Testis (tissue), 3 donors: ENCODE data around the gene DST. TPM values are rescaled to one million over a fixed set of nuclear protein-coding genes. Genes with fewer than 3 reads are reported as not detected.

Experiments
- DNase-seq: peaks from one replicate; pipeline ENCODE4 v3.0.0-alpha.2; 2019
- H3K27ac ChIP-seq, 2 donors: fragments of 200-600 bp; sonication (generic); one replicate each; pipeline ENCODE4 v1.5.1; 2019
- H3K27me3 ChIP-seq: fragments of 200-600 bp; sonication (generic); one replicate; pipeline ENCODE4 v1.5.1; 2019
- H3K36me3 ChIP-seq: fragments of 200-600 bp; sonication (generic); one replicate; pipeline ENCODE4 v1.5.1; 2017; ENCODE audit warnings: low read depth; ENCODE audit errors: missing control alignments
- H3K4me1 ChIP-seq: fragments of 200-600 bp; sonication (generic); one replicate; pipeline ENCODE4 v1.5.1; 2019
- H3K4me3 ChIP-seq, 2 donors: fragments of 200-600 bp; sonication (generic); one replicate each; pipeline ENCODE4 v1.5.1; 2017 to 2019
- H3K9me3 ChIP-seq: fragments of 200-600 bp; sonication (generic); one replicate; pipeline ENCODE4 v1.5.1; 2017
- CTCF ChIP-seq, 3 experiments: fragments of 450-650 bp in 2 of 3; fragments of 200-600 bp in 1 of 3; sonication (generic) in 1 of 3; IDR thresholded peaks; one replicate each; pipeline ENCODE4 v1.5.1; 2016 to 2019; ENCODE audit warnings: antibody characterized with exemption in 3 of 3, mild to moderate bottlenecking in 2 of 3, moderate library complexity in 1 of 3
- POLR2A ChIP-seq: fragments of 450-650 bp; IDR thresholded peaks from one replicate; pipeline ENCODE4 v1.6.1; 2017; ENCODE audit warnings: antibody characterized with exemption, mild to moderate bottlenecking, moderate library complexity
- WGBS, 2 donors: methylation state at CpG; one replicate each; pipeline ENCODE4 v1.1.5; 2018; 5-methylcytosine and 5-hydroxymethylcytosine counted together
- intact Hi-C: fragments of 100-400 bp; cut with DNase I; formaldehyde crosslinking; loops from one replicate; pipeline ENCODE4 v1.15.1; 2023; ENCODE audit warnings: low total_unique reads
- polyA plus RNA-seq: library from polyadenylated mRNA; stranded (reverse); fragments of 350-450 nt; fragmentation: Illumina TruSeq; extraction: RNeasy Lipid Tissue Mini Kit (QIAGEN cat#74804); gene quantifications from one replicate; pipeline ENCODE4 v1.2.3, GENCODE V29; 2014; ENCODE audit warnings: low read depth, low replicate concordance; ENCODE audit not compliant: insufficient read depth
- total RNA-seq, 2 donors: library from RNA; depleted of rRNA; stranded (reverse); fragments of >200 nt; gene quantifications; one replicate each; pipeline ENCODE4 v1.2.3, GENCODE V29; 2016

Gene DST
- total and polyA plus RNA-seq, 3 donors from 2014 or later = 94.8 to 221 (median 175) TPM

GRCh38 chr6:56640374-56640773, 2.3 kb downstream of the DST start:
- Histone ChIP-seq H3K4me1 (no peaks in the 10 kb centered on the region), H3K4me3 (no peak overlapping the region), H3K36me3 (no peaks in the 10 kb centered on the region), H3K9me3 (no peaks in the 10 kb centered on the region), H3K27ac (no peak overlapping the region), H3K27me3 (no peaks in the 10 kb centered on the region)
- WGBS, 2 donors = 91 to 93% methylated on average over 4 of the region's 4 CpGs
- intact Hi-C loops = loop anchor here (10.0 kb wide), 1 partner anchor 54 kb away; no protein-coding TSS in a partner anchor
- DNase-seq = no peak
- TF ChIP-seq POLR2A (no peak), CTCF (IDR thresholded peaks at IDR 0.05) (no peak)

GRCh38 chr6:56638760-56639159, 3.9 kb downstream of the DST start:
- no peak for DNase-seq
- H3K27ac ChIP-seq = no peak overlapping the region
- H3K27me3 ChIP-seq = no peaks in the 10 kb centered on the region
- TF ChIP-seq POLR2A (no peak), CTCF (IDR thresholded peaks at IDR 0.05) (no peak)
- intact Hi-C loops = no loop called here
- no peaks in the 10 kb centered on the region for H3K9me3 ChIP-seq
- H3K36me3 ChIP-seq = no peaks in the 10 kb centered on the region
- H3K4me3 ChIP-seq = no peak overlapping the region
- H3K4me1 ChIP-seq = no peaks in the 10 kb centered on the region

- DNase-seq = no peak
- 25 to 26% methylated on average over 2 of the region's 2 CpGs for WGBS, 2 donors
- Histone ChIP-seq H3K4me1 (no peaks in the 10 kb centered on the region), H3K36me3 (no peaks in the 10 kb centered on the region), H3K4me3 (no peak overlapping the region), H3K27me3 (no peaks in the 10 kb centered on the region), H3K9me3 (no peaks in the 10 kb centered on the region), H3K27ac (no peak overlapping the region)
- intact Hi-C loops = no loop called here
- TF ChIP-seq POLR2A (no peak), CTCF (IDR thresholded peaks at IDR 0.05) (peak; percentile 34 to 57 (median 38))
Measured at GRCh38 chr6:56637640-56638039, 5.0 kb downstream of the DST start.

GRCh38 chr6:56628105-56628504, 14.6 kb downstream of the DST start:
- H3K4me3 ChIP-seq = no peak overlapping the region
- WGBS, 2 donors = 90 to 98% methylated on average over 5 of the region's 5 CpGs
- H3K27ac ChIP-seq = no peak overlapping the region
- no peaks in the 10 kb centered on the region for H3K36me3 ChIP-seq
- no peaks in the 10 kb centered on the region for H3K27me3 ChIP-seq
- DNase-seq = no peak
- intact Hi-C loops = no loop called here
- TF ChIP-seq CTCF (IDR thresholded peaks at IDR 0.05) = no peak
- TF ChIP-seq POLR2A = no peak
- no peaks in the 10 kb centered on the region for H3K9me3 ChIP-seq
- H3K4me1 ChIP-seq = no peaks in the 10 kb centered on the region

- Histone ChIP-seq H3K27me3 (no peaks in the 10 kb centered on the region), H3K27ac (no peak overlapping the region), H3K36me3 (no peaks in the 10 kb centered on the region), H3K4me1 (no peaks in the 10 kb centered on the region), H3K4me3 (no peak overlapping the region), H3K9me3 (no peaks in the 10 kb centered on the region)
- no peak for TF ChIP-seq CTCF (IDR thresholded peaks at IDR 0.05)
- intact Hi-C loops = no loop called here
- DNase-seq = no peak
- 89 to 95% methylated on average over 6 of the region's 6 CpGs for WGBS, 2 donors
Measured at GRCh38 chr6:56625356-56625755, 17.3 kb downstream of the DST start.
